GM10248 (cell line): ENCODE data around the gene KCTD14.
"Not testable (repeated sequence)": the region's sequence is repeated elsewhere in the genome, so short reads cannot be mapped to it uniquely, and the experiment has no call there.

ENCODE experiments used
- CTCF ChIA-PET: fragments of 300-600 bp; sonication (Branson Sonifier 250); formaldehyde crosslinking; extraction: SDS; loops from one replicate; lab custom pipeline; 2021; ENCODE audit warnings: antibody characterized with exemption; lab: Yijun Ruan, JAX
- POLR2A ChIA-PET: fragments of 350-650 bp; sonication (Branson Sonifier 250); formaldehyde crosslinking; extraction: SDS; loops from one replicate; lab custom pipeline; 2020; ENCODE audit warnings: antibody characterized with exemption; lab: Yijun Ruan, JAX
- DNase-seq: peaks from one replicate; pipeline ENCODE4 v3.0.0; 2012; ENCODE audit errors: extremely low spot score
- CTCF ChIP-seq: IDR thresholded peaks from 2 replicates; pipeline ENCODE4 v1.5.1; 2012; ENCODE audit warnings: mild to moderate bottlenecking, low read depth; ENCODE audit errors: extremely low read depth, missing control alignments, control extremely low read depth

KCTD14 gene

DNA sequence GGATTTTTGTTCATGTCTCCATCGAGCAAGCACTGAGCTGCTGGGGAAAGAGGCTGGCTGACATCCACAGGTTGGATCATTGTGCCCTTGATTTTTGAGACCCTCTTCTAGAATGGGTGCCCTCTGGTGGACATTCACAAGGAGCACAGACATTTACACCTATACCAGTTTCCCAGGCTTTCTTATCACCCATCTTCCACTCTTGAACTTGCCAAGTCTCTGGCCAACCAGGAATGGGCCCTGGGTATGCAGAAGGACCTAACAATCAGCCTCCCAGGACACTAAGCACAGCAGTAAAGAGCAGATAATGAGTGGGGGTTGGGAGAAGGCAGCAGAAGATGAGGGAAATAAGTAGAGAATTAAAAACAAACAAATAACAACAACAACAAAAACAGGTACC, 22.9 kb downstream of the KCTD14 start:
- ChIA-PET CTCF (interaction anchor here (0.7 to 3.6 kb wide), 21 partner anchors 8 to 564 kb away, joined by 3 to 16 read pairs (median 4); partner anchors contain the start of gene ALG8), POLR2A (no interaction called here)
- DNase-seq, result peak; percentile 64
- TF ChIP-seq CTCF, result peak; percentile 65

DNA sequence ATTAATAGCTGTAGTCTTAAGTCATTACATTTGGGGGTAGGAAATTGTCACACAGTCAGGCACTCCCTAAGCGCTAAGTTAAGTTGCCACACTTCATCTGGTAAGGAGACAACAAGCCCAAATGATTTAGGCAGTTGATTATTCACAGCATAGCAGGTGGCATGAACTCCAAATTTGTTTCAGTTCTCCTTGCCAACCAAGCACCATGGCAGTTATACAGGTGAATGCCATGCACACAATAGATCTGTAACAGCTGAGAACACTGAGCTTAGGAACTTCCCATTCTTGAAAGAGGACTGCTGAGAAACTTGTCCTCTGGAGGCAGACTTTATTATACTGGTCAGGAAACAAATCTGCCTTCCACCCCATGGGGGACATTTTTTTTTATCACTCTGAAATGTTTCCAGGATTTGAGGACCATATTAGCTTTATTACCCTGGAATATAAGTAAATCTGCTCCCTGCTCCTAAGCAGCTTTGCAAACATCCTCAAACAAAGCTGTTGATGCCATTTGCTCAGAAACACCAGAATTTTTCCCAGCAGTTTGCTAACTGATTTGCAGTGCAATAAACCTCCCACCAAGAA, 23.5 kb downstream of the KCTD14 start:
- CTCF ChIA-PET, result interaction anchor here (0.7 to 3.6 kb wide), 23 partner anchors 8 to 565 kb away, joined by 3 to 16 read pairs (median 4); partner anchors contain the start of gene ALG8
- TF ChIP-seq CTCF, result no peak
- POLR2A ChIA-PET, result no interaction called here
- DNase-seq, result no peak

DNA sequence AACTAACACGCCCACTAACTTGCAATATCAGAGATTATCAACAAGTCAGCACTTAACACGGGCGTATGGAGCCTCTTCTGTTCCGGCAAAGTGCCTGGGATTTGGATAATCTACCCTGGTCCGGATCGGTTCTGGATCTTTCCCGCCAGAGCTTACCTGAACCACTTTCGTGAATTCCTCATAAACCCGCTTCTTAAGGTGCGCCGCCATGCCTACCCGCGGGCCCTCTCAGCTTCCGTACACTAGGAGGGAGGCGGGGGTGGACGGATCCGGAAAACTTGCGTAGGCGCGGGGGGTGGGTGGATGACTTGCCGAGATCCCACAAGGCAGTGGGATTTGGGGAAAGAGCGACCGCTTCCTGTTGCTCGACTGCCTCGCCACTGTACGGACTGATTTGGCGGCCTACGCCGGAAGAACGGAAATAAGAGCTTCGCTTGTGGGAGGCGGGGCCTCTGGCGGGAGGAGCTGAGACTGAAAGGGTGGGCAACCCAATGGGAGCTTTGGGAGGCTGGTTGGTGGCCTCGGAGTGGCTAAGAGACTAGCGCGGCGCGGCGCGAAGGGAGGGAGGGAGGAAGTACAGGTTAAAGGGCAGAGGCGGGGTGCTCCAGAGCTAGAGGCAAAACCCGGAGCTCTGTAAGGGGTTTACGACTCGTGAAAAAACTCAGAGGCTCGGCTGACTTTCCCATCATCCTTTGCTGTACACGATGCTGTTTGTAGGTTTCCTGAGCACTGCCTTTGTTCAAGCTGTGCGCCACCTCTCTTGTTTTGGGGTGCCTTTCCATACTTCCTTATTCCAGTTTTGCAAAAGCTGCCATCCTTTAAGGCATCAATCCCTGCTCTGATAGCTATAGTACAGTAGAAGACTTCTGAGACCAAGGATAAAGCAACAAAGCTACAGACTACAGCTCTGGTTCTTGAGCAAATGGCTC, 28.4 kb downstream of the KCTD14 start, which contains the start of gene INTS4:
TSS of gene INTS4 (minus strand) at position 235 of the 929 bp plus-strand sequence. CDS start at position 210, 25 bp downstream.
- ChIA-PET CTCF (interaction anchor here (0.8 to 1.7 kb wide), 16 partner anchors 8 to 375 kb away, joined by 3 to 12 read pairs (median 3); no protein-coding TSS in a partner anchor), POLR2A (interaction anchor here (0.6 to 2.4 kb wide), 14 partner anchors 9 to 580 kb away, joined by 3 to 17 read pairs (median 4); partner anchors contain the start of gene NARS2)
- TF ChIP-seq CTCF, result no peak
- DNase-seq, result peak; percentile 95

- POLR2A ChIA-PET, result interaction anchor here (0.7 to 2.4 kb wide), 2 partner anchors 12 to 211 kb away, joined by 6 to 17 read pairs; no protein-coding TSS in a partner anchor
- DNase-seq, result no peak
- no peak for TF ChIP-seq CTCF
- CTCF ChIA-PET, result interaction anchor here (1.0 to 1.7 kb wide), 4 partner anchors 13 to 175 kb away, joined by 3 to 8 read pairs (median 4); no protein-coding TSS in a partner anchor
Measured at GRCh38 chr11:77993902-77994301, 29.2 kb downstream of the KCTD14 start.

- CTCF ChIA-PET, result interaction anchor here (1.2 kb wide), 1 partner anchor 9 kb away, joined by 4 read pairs; no protein-coding TSS in a partner anchor
- POLR2A ChIA-PET, result no interaction called here
- no peak for DNase-seq
- no peak for TF ChIP-seq CTCF
Measured at GRCh38 chr11:77990981-77991380, 32.1 kb downstream of the KCTD14 start.

DNA sequence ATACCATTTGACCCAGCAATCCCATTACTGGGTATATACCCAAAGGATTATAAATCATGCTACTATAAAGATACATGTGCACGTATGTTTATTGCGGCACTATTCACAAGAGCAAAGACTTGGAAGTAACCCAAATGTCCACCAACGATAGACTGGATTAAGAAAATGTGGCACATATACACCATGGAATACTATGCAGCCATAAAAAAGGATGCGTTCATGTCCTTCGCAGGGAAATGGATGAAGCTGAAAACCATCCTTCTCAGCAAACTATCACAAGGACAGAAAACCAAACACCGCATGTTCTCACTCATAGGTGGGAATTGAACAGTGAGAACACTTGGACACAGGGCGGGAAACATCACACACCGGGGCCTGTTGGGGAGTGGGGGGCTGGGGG, 36.6 kb downstream of the KCTD14 start:
- POLR2A ChIA-PET, DNase-seq: not testable (repeated sequence)
- CTCF ChIA-PET, result interaction anchor here (1.5 kb wide), 1 partner anchor 34 kb away, joined by 3 read pairs; no protein-coding TSS in a partner anchor
